ENCODE measurements around the gene SLC35G6. TPM values are rescaled to one million over a fixed set of nuclear protein-coding genes. Genes with fewer than 3 reads are reported as not detected.

Gene SLC35G6
- total RNA-seq, 1 experiment from 2014 or later, result 0.26 TPM

GRCh38 chr17:7491583-7491982 is 10.3 kb downstream of the SLC35G6 start:
- CTCF ChIA-PET, result interaction anchor here (0.9 kb wide), 1 partner anchor 54 kb away, joined by 3 read pairs; no protein-coding TSS in a partner anchor
- POLR2A ChIA-PET, result no interaction called here
- H3K9me3 Mint-ChIP-seq, result no peaks in the 10 kb centered on the region
- no peak for TF ChIP-seq CTCF (IDR thresholded peaks at IDR 0.05)
- no peak for TF ChIP-seq JAZF1 (CRISPR knock-in tag; IDR thresholded peaks at IDR 0.05)
- no peak for TF ChIP-seq SMAD3 (CRISPR knock-in tag; IDR thresholded peaks at IDR 0.05; ENCODE audit: borderline replicate concordance)
- TF ChIP-seq ZNF532 (CRISPR knock-in tag; IDR thresholded peaks at IDR 0.05; ENCODE audit: borderline replicate concordance), result no peak
- no peak for TF ChIP-seq NFATC4 (CRISPR knock-in tag; IDR thresholded peaks at IDR 0.05)
- peak overlapping the region; percentile 71 for H3K27ac Mint-ChIP-seq
- DNase-seq (ENCODE audit: low spot score), result no peak
- H3K27me3 Mint-ChIP-seq (ENCODE audit: low read depth), result no peaks in the 10 kb centered on the region
- H3K4me1 Mint-ChIP-seq, result peaks cover 20% of the 10 kb centered on the region
- H3K4me3 Mint-ChIP-seq, result no peak overlapping the region
- peaks cover 46% of the 10 kb centered on the region for H3K36me3 Mint-ChIP-seq
- ATAC-seq, result no peak

DNA sequence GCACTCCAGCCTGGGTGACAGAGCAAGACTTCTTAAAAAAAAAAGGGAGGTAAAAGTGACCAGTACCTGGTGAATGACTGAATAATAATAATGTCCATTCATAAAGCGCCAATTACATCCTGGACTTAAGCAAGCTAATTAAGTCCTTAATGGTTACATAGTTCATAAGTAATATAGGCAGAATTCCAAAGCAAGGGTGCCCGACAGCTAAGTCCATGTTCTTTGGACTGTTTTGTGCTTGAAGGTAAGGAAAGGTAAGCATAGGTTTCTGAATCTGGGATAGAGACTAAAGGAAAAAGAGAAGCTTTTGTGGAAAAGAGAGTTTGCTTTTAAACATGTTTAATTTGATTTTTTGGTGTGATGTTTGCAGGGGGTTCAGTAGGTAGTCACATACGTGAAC is 12.7 kb downstream of the SLC35G6 start:
- ChIA-PET POLR2A (no interaction called here), CTCF (no interaction called here)
- peaks cover 6% of the 10 kb centered on the region for H3K4me1 Mint-ChIP-seq
- no peak overlapping the region for H3K27ac Mint-ChIP-seq
- H3K9me3 Mint-ChIP-seq, result no peaks in the 10 kb centered on the region
- H3K4me3 Mint-ChIP-seq, result no peak overlapping the region
- no peak for ATAC-seq
- DNase-seq (ENCODE audit: low spot score), result no peak
- peaks cover 68% of the 10 kb centered on the region for H3K36me3 Mint-ChIP-seq
- no peaks in the 10 kb centered on the region for H3K27me3 Mint-ChIP-seq (ENCODE audit: low read depth)
- TF ChIP-seq MXD4 (CRISPR knock-in tag; IDR thresholded peaks at IDR 0.05; ENCODE audit: borderline replicate concordance), result no peak
- TF ChIP-seq MYBL2 (CRISPR knock-in tag; IDR thresholded peaks at IDR 0.05), result no peak
- no peak for TF ChIP-seq TP53 (CRISPR knock-in tag; IDR thresholded peaks at IDR 0.05)
- no peak for TF ChIP-seq NFATC4 (CRISPR knock-in tag; IDR thresholded peaks at IDR 0.05)
- TF ChIP-seq FOXJ3 (CRISPR knock-in tag; IDR thresholded peaks at IDR 0.05; ENCODE audit: borderline replicate concordance), result no peak

DNA sequence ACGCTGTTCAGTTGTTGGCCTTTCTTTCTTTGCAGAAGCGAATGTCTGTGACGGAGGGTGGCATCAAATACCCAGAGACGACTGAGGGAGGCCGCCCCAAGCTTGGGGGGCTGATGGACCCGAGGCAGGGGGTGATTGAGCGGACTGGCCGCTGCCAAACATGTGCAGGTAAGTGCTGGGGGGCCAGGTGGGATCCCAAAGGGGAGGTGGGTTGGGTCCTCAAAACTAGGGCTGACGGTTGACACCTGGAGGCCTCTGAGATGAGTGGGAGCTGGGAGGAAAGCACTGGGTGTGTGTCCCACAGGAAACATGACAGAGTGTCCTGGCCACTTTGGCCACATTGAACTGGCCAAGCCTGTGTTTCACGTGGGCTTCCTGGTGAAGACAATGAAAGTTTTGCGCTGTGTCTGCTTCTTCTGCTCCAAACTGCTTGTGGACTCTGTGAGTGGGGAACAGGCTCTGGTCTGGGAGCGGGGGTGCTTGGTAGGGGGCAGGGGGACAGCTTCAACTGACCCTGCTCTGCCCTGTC is 14.7 kb downstream of the SLC35G6 start:
- Mint-ChIP-seq H3K4me1 (peaks cover 6% of the 10 kb centered on the region), H3K27me3 (ENCODE audit: low read depth) (no peaks in the 10 kb centered on the region), H3K4me3 (no peak overlapping the region), H3K27ac (peak overlapping the region; percentile 41), H3K9me3 (no peaks in the 10 kb centered on the region), H3K36me3 (peaks cover 73% of the 10 kb centered on the region)
- ChIA-PET CTCF (no interaction called here), POLR2A (interaction anchor here (0.5 to 1.2 kb wide), 2 partner anchors 10 to 117 kb away, joined by 5 to 13 read pairs; no protein-coding TSS in a partner anchor)
- DNase-seq (ENCODE audit: low spot score) (no peak), ATAC-seq (no peak)
- TF ChIP-seq AFF4 (CRISPR knock-in tag; IDR thresholded peaks at IDR 0.05; ENCODE audit: borderline replicate concordance), result no peak
- no peak for TF ChIP-seq CTCF (IDR thresholded peaks at IDR 0.05)
- TF ChIP-seq RELA (CRISPR knock-in tag; IDR thresholded peaks at IDR 0.05; ENCODE audit: borderline replicate concordance), result no peak
- TF ChIP-seq ESRRA (CRISPR knock-in tag; IDR thresholded peaks at IDR 0.05; ENCODE audit: borderline replicate concordance), result no peak
- no peak for TF ChIP-seq JAZF1 (CRISPR knock-in tag; IDR thresholded peaks at IDR 0.05)
- no peak for TF ChIP-seq FOXJ3 (CRISPR knock-in tag; IDR thresholded peaks at IDR 0.05; ENCODE audit: borderline replicate concordance)
- no peak for TF ChIP-seq TCF7 (CRISPR knock-in tag; IDR thresholded peaks at IDR 0.05; ENCODE audit: low read depth)
- no peak for TF ChIP-seq IRF2 (CRISPR knock-in tag; IDR thresholded peaks at IDR 0.05; ENCODE audit: borderline replicate concordance, low read depth)
- TF ChIP-seq HMGA2 (CRISPR knock-in tag; IDR thresholded peaks at IDR 0.05), result no peak
- no peak for TF ChIP-seq ZNF219 (CRISPR knock-in tag; IDR thresholded peaks at IDR 0.05; ENCODE audit: borderline replicate concordance)
- no peak for TF ChIP-seq FOXK1 (CRISPR knock-in tag; IDR thresholded peaks at IDR 0.05)
- no peak for TF ChIP-seq FOXP1 (CRISPR knock-in tag; IDR thresholded peaks at IDR 0.05; ENCODE audit: borderline replicate concordance)
- TF ChIP-seq NFATC4 (CRISPR knock-in tag; IDR thresholded peaks at IDR 0.05), result no peak

Measured in WTC11 (cell line).